A549 (cell line): Measurements from ENCODE around the gene UTRN. TPM values are rescaled to one million over a fixed set of nuclear protein-coding genes. Genes with fewer than 3 reads are reported as not detected.

ENCODE experiments used
- ATAC-seq, 2 experiments: fragments of 200-7000 bp in 1 of 2; fragments of >200 bp in 1 of 2; cut with Nextera tagmentation in 1 of 2; cut with Tn5 transposase in 1 of 2; 3 replicates each; pipeline versions ENCODE4 v1.8.0 to v1.9.1; 2018 to 2020; ENCODE audit warnings: mild to moderate bottlenecking in 1 of 2, moderate library complexity in 1 of 2
- CTCF ChIA-PET: fragments of 300-600 bp; sonication (Branson Sonifier 250); formaldehyde crosslinking; extraction: SDS; loops from one replicate; lab custom pipeline; 2021; ENCODE audit warnings: antibody characterized with exemption, inconsistent platforms; lab: Yijun Ruan, JAX
- POLR2A ChIA-PET: fragments of 350-600 bp; formaldehyde crosslinking; extraction: SDS; loops from one replicate; lab custom pipeline; 2021; ENCODE audit warnings: antibody characterized with exemption, inconsistent platforms; lab: Yijun Ruan, JAX
- DNase-seq, 2 experiments: peaks; one replicate each; pipeline versions ENCODE4 v3.0.0 to v3.0.0-alpha.2; 2011 to 2016; ENCODE audit warnings: low read depth in 1 of 2, low spot score in 1 of 2
- FAIRE-seq: peaks from 2 replicates; lab custom pipeline; 2011; peaks lifted over from hg19 to GRCh38; lab: Jason Lieb, UNC
- H3K27ac ChIP-seq, 2 experiments: fragments of >200 bp; sonication (Bioruptor Twin); formaldehyde crosslinking; 3 replicates each; pipeline ENCODE4 v1.5.1; 2016 to 2017
- H3K4me1 ChIP-seq: fragments of >200 bp; sonication (Bioruptor Twin); formaldehyde crosslinking; 3 replicates; pipeline ENCODE4 v1.6.1; 2016
- H3K4me2 ChIP-seq: fragments of >200 bp; sonication (Bioruptor Twin); formaldehyde crosslinking; 3 replicates; pipeline ENCODE4 v1.6.1; 2016
- H3K4me3 ChIP-seq: fragments of >200 bp; sonication (Bioruptor Twin); formaldehyde crosslinking; 3 replicates; pipeline ENCODE4 v1.5.1; 2016
- H3K9me3 ChIP-seq: fragments of >200 bp; sonication (Bioruptor Twin); formaldehyde crosslinking; 3 replicates; pipeline ENCODE4 v1.6.1; 2016
- ATOH8 ChIP-seq: fragments of 250-450 bp; sonication (Bioruptor Pico); IDR thresholded peaks from 2 replicates; pipeline ENCODE4 v1.5.0; 2020; ENCODE audit warnings: low read depth, mild to moderate bottlenecking, moderate library complexity
- CHD2 ChIP-seq: fragments of 150-350 bp; IDR thresholded peaks from 2 replicates; pipeline ENCODE4 v1.6.1; 2014; ENCODE audit warnings: low read length; ENCODE audit not compliant: partially characterized antibody
- CHD4 ChIP-seq: fragments of 200-600 bp; sonication (generic); IDR thresholded peaks from 2 replicates; pipeline ENCODE4 v1.6.1; 2016; ENCODE audit warnings: antibody characterized with exemption, mild to moderate bottlenecking, borderline replicate concordance
- FOXS1 ChIP-seq: fragments of 250-450 bp; sonication (Bioruptor Pico); IDR thresholded peaks from 2 replicates; pipeline ENCODE4 v1.5.0; 2020; ENCODE audit warnings: mild to moderate bottlenecking, moderate library complexity
- GATA3 ChIP-seq: IDR thresholded peaks from 2 replicates; pipeline ENCODE4 v1.6.1; 2012; ENCODE audit warnings: borderline replicate concordance
- HDAC2 ChIP-seq: fragments of 200-600 bp; sonication (generic); IDR thresholded peaks from 2 replicates; pipeline ENCODE4 v1.6.1; 2016
- HMGXB4 ChIP-seq: fragments of 250-450 bp; sonication (Bioruptor Pico); IDR thresholded peaks from 2 replicates; pipeline ENCODE4 v1.5.0; 2021; ENCODE audit warnings: mild to moderate bottlenecking, moderate library complexity, borderline replicate concordance
- HOXA7 ChIP-seq: fragments of 250-450 bp; sonication (Bioruptor Pico); IDR thresholded peaks from 2 replicates; pipeline ENCODE4 v1.5.0; 2020; ENCODE audit warnings: mild to moderate bottlenecking, moderate library complexity
- HOXB13 ChIP-seq: fragments of 250-450 bp; sonication (Bioruptor Pico); IDR thresholded peaks from 2 replicates; pipeline ENCODE4 v1.5.0; 2020; ENCODE audit warnings: low read depth, mild to moderate bottlenecking, moderate library complexity
- HOXB5 ChIP-seq: fragments of 250-450 bp; sonication (Bioruptor Pico); IDR thresholded peaks from 2 replicates; pipeline ENCODE4 v1.5.0; 2020; ENCODE audit warnings: mild to moderate bottlenecking, moderate library complexity
- JUNB ChIP-seq: fragments of >200 bp; sonication (Bioruptor Twin); formaldehyde crosslinking; IDR thresholded peaks from 2 replicates; pipeline ENCODE4 v1.6.1; 2016
- KDM1A ChIP-seq: fragments of 200-600 bp; sonication (generic); IDR thresholded peaks from 2 replicates; pipeline ENCODE4 v1.6.1; 2016; ENCODE audit warnings: low read depth, mild to moderate bottlenecking
- PBX3 ChIP-seq: IDR thresholded peaks from 2 replicates; pipeline ENCODE4 v1.6.1; 2012
- PHF8 ChIP-seq: fragments of 200-600 bp; sonication (generic); IDR thresholded peaks from 2 replicates; pipeline ENCODE4 v1.6.1; 2016; ENCODE audit warnings: low read depth, mild to moderate bottlenecking, antibody characterized with exemption, moderate library complexity, borderline replicate concordance
- POLR2A ChIP-seq: IDR thresholded peaks from 2 replicates; pipeline ENCODE4 v1.6.1; 2012; ENCODE audit warnings: mild to moderate bottlenecking, low read length
- POLR2AphosphoS2 ChIP-seq: conservative IDR thresholded peaks from 2 replicates; pipeline ENCODE4 v1.6.1; 2012; ENCODE audit warnings: low read length, improper control_type of control experiment, inconsistent platforms
- RFX5 ChIP-seq: fragments of 450-650 bp; IDR thresholded peaks from 2 replicates; pipeline ENCODE4 v1.7.1; 2014; ENCODE audit warnings: antibody characterized with exemption, mild to moderate bottlenecking, moderate library complexity
- RNF2 ChIP-seq: fragments of 200-600 bp; sonication (generic); IDR thresholded peaks from 2 replicates; pipeline ENCODE4 v1.6.1; 2016; ENCODE audit warnings: low read depth, mild to moderate bottlenecking, antibody characterized with exemption, moderate library complexity, borderline replicate concordance
- TFCP2L1 ChIP-seq: fragments of 250-450 bp; sonication (Bioruptor Pico); IDR thresholded peaks from 2 replicates; pipeline ENCODE4 v1.5.0; 2021; ENCODE audit warnings: mild to moderate bottlenecking
- USF2 ChIP-seq: fragments of 450-650 bp; IDR thresholded peaks from 2 replicates; pipeline ENCODE4 v1.6.1; 2014; ENCODE audit warnings: antibody characterized with exemption
- ZNF302 ChIP-seq: fragments of 250-450 bp; sonication (Bioruptor Pico); IDR thresholded peaks from 2 replicates; pipeline ENCODE4 v1.9.0; 2021; ENCODE audit warnings: inconsistent platforms, mild to moderate bottlenecking, moderate library complexity
- ZSCAN20 ChIP-seq: fragments of 250-450 bp; sonication (Bioruptor Pico); IDR thresholded peaks from 2 replicates; pipeline ENCODE4 v1.8.0; 2022; ENCODE audit warnings: mild to moderate bottlenecking, moderate library complexity
- WGBS: methylation state at CpG from one replicate; pipeline ENCODE4 v1.1.6; 2017; ENCODE audit errors: missing lambda C conversion rate; 5-methylcytosine and 5-hydroxymethylcytosine counted together
- polyA plus RNA-seq, 4 experiments: library from polyadenylated mRNA; depleted of rRNA in 3 of 4; stranded (reverse); fragments of >200 nt; fragmentation: RNase III in 1 of 4; extraction: RNeasy Plus Mini Kit Qiagen cat#74134 plus additional on column Dnase treatment in 1 of 4; gene quantifications; 2 replicates in 3 of 4; 3 replicates in 1 of 4; pipeline ENCODE4 v1.2.3, GENCODE V29; 2011 to 2017

UTRN gene
- polyA plus RNA-seq, 2 of the 4 experiments (the other 2 are of a cell fraction) = 10.6 to 20.8 TPM

DNA sequence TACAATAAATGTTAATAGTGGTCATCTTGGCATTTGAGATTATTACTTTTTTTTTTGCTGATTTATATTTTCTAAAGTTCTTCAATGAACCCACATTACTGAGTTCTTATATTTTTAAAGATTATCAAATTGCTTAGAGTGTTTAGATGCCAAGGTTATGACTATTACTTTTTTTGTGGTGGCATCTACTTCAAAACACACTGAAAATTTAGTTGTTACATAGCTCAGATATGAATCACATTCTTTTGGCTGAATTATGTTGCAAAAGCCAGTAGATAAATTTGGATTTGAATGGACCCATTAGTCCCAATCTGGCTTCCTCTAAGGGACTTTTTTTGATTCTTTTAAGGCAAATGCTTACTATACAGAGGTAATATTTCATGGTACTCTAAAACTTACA is 8.9 kb downstream of the UTRN start (continued):
- TF ChIP-seq HOXB5 (CRISPR knock-in tag) (no peak), HOXA7 (CRISPR knock-in tag) (no peak), ZSCAN20 (CRISPR knock-in tag) (no peak), JUNB (peak; percentile 47; the same call in 1 of the 2 replicates), PHF8 (no peak), CHD2 (no peak), HMGXB4 (CRISPR knock-in tag) (no peak), PBX3 (no peak), TFCP2L1 (CRISPR knock-in tag) (no peak), POLR2AphosphoS2 (no peak)

GRCh38 chr6:144295211-144295610 is 10.1 kb downstream of the UTRN start:
- Histone ChIP-seq H3K9me3 (peaks cover 9% of the 10 kb centered on the region; the same call in 2 of the 3 replicates), H3K4me1 (peaks cover 23% of the 10 kb centered on the region), H3K27ac (no peak overlapping the region), H3K4me2 (no peak overlapping the region), H3K4me3 (no peak overlapping the region)
- ATAC-seq (no peak), FAIRE-seq (no peak), DNase-seq (no peak)
- 84% methylated on average over 2 of the region's 2 CpGs for WGBS
- CTCF ChIA-PET = no interaction called here
- POLR2A ChIA-PET = no interaction called here
- TF ChIP-seq KDM1A (no peak), GATA3 (no peak), RFX5 (no peak), ATOH8 (no peak), ZSCAN20 (CRISPR knock-in tag) (no peak), ZNF302 (CRISPR knock-in tag) (no peak), USF2 (no peak), FOXS1 (CRISPR knock-in tag) (no peak), POLR2A (no peak), HOXB13 (CRISPR knock-in tag) (no peak), RNF2 (no peak), CHD4 (no peak), HDAC2 (no peak)
